Measurements from ENCODE around the gene RFTN1.

The RFTN1 gene

GRCh38 chr3:16375891-16376290 lies 137.6 kb downstream of the RFTN1 start:
- Histone ChIP-seq H4K20me1 (ENCODE audit: insufficient read depth, low read length, poor library complexity, severe bottlenecking) (peaks cover 3% of the 10 kb centered on the region), H3K79me2 (ENCODE audit: insufficient read depth, low read length) (peaks cover 18% of the 10 kb centered on the region; the same call in 1 of the 2 replicates), H3K9me2 (replicated peaks; ENCODE audit: low read depth, low read length) (no peaks in the 10 kb centered on the region), H3K4me2 (ENCODE audit: low read depth, low read length, poor library complexity, severe bottlenecking) (no peak overlapping the region), H3K9me3 (ENCODE audit: insufficient read depth, low read depth, low read length) (0 out of 2 replicates have a peak, but pooled peaks cover 7% of the 10 kb centered on the region), H3K9ac (ENCODE audit: low read depth, low read length, poor library complexity, severe bottlenecking) (no peak overlapping the region), H3K27me3 (ENCODE audit: insufficient read depth, low read length, poor library complexity, severe bottlenecking) (no peaks in the 10 kb centered on the region), H3K36me3 (ENCODE audit: insufficient read depth, low read length) (peaks cover 95% of the 10 kb centered on the region), H2AFZ (ENCODE audit: low read length) (no peak overlapping the region), H3F3A (ENCODE audit: low read depth) (no peaks in the 10 kb centered on the region), H3K4me3 (ENCODE audit: low read length, poor library complexity, severe bottlenecking) (no peak overlapping the region), H3K4me1 (ENCODE audit: insufficient read depth, low read length, poor library complexity, severe bottlenecking) (peaks cover 18% of the 10 kb centered on the region)
- TF ChIP-seq EZH2phosphoT487 (IDR thresholded peaks at IDR 0.05; ENCODE audit: borderline replicate concordance) (no peak), CTCF (conservative IDR thresholded peaks at IDR 0.05; ENCODE audit: low read length) (no peak)

- 0 out of 2 replicates have a peak, but pooled peaks cover 7% of the 10 kb centered on the region for H3K9me3 ChIP-seq (ENCODE audit: insufficient read depth, low read depth, low read length)
- H3K27me3 ChIP-seq (ENCODE audit: insufficient read depth, low read length, poor library complexity, severe bottlenecking): no peaks in the 10 kb centered on the region
- peaks cover 18% of the 10 kb centered on the region for H3K4me1 ChIP-seq (ENCODE audit: insufficient read depth, low read length, poor library complexity, severe bottlenecking)
- H2AFZ ChIP-seq (ENCODE audit: low read length): no peak overlapping the region
- H3K9me2 ChIP-seq (replicated peaks; ENCODE audit: low read depth, low read length): no peaks in the 10 kb centered on the region
- peaks cover 94% of the 10 kb centered on the region for H3K36me3 ChIP-seq (ENCODE audit: insufficient read depth, low read length)
- no peak for TF ChIP-seq CTCF (conservative IDR thresholded peaks at IDR 0.05; ENCODE audit: low read length)
- TF ChIP-seq EZH2phosphoT487 (IDR thresholded peaks at IDR 0.05; ENCODE audit: borderline replicate concordance): no peak
- H4K20me1 ChIP-seq (ENCODE audit: insufficient read depth, low read length, poor library complexity, severe bottlenecking): peaks cover 3% of the 10 kb centered on the region
- H3F3A ChIP-seq (ENCODE audit: low read depth): no peaks in the 10 kb centered on the region
- H3K4me2 ChIP-seq (ENCODE audit: low read depth, low read length, poor library complexity, severe bottlenecking): no peak overlapping the region
- peaks cover 9% of the 10 kb centered on the region; the same call in 1 of the 2 replicates for H3K79me2 ChIP-seq (ENCODE audit: insufficient read depth, low read length)
- H3K4me3 ChIP-seq (ENCODE audit: low read length, poor library complexity, severe bottlenecking): no peak overlapping the region
- no peak overlapping the region for H3K9ac ChIP-seq (ENCODE audit: low read depth, low read length, poor library complexity, severe bottlenecking)
These were observed 138.6 kb downstream of the RFTN1 start for GRCh38 chr3:16374935-16375245.

- Histone ChIP-seq H3K4me3 (ENCODE audit: low read length, poor library complexity, severe bottlenecking) (no peak overlapping the region), H3K27me3 (ENCODE audit: insufficient read depth, low read length, poor library complexity, severe bottlenecking) (no peaks in the 10 kb centered on the region), H3K4me2 (ENCODE audit: low read depth, low read length, poor library complexity, severe bottlenecking) (no peak overlapping the region), H3K9me3 (ENCODE audit: insufficient read depth, low read depth, low read length) (0 out of 2 replicates have a peak, but pooled peaks cover 7% of the 10 kb centered on the region), H3K9ac (ENCODE audit: low read depth, low read length, poor library complexity, severe bottlenecking) (no peak overlapping the region), H3K9me2 (replicated peaks; ENCODE audit: low read depth, low read length) (no peaks in the 10 kb centered on the region), H3K79me2 (ENCODE audit: insufficient read depth, low read length) (peaks cover 5% of the 10 kb centered on the region; the same call in 1 of the 2 replicates), H3K36me3 (ENCODE audit: insufficient read depth, low read length) (peaks cover 96% of the 10 kb centered on the region), H2AFZ (ENCODE audit: low read length) (no peak overlapping the region), H4K20me1 (ENCODE audit: insufficient read depth, low read length, poor library complexity, severe bottlenecking) (peaks cover 3% of the 10 kb centered on the region), H3F3A (ENCODE audit: low read depth) (no peaks in the 10 kb centered on the region), H3K4me1 (ENCODE audit: insufficient read depth, low read length, poor library complexity, severe bottlenecking) (peaks cover 18% of the 10 kb centered on the region)
- TF ChIP-seq EZH2phosphoT487 (IDR thresholded peaks at IDR 0.05; ENCODE audit: borderline replicate concordance) (no peak), CTCF (conservative IDR thresholded peaks at IDR 0.05; ENCODE audit: low read length) (no peak)
These were observed 139.2 kb downstream of the RFTN1 start for GRCh38 chr3:16374047-16374934.

Data from Loucy (cell line).